ENCODE data around the gene GRIN3B.

GRCh38 chr19:1055028-1055425 lies 54.8 kb downstream of the GRIN3B start:
- TF ChIP-seq EP300 (IDR thresholded peaks at IDR 0.05), result no peak
- TF ChIP-seq CTCF (IDR thresholded peaks at IDR 0.05), result no peak
- no peak for TF ChIP-seq POLR2A (IDR thresholded peaks at IDR 0.05)
- TF ChIP-seq POLR2AphosphoS5 (IDR thresholded peaks at IDR 0.05), result no peak
